Measurements from ENCODE around the gene FNDC3B. TPM values are rescaled to one million over a fixed set of nuclear protein-coding genes. Genes with fewer than 3 reads are reported as not detected.

The FNDC3B gene
- total RNA-seq, 2 experiments from 2014 or later, result 9.2 to 13.5 TPM

GRCh38 chr3:172130717-172131050 is 91.3 kb downstream of the FNDC3B start:
- Mint-ChIP-seq H3K27me3 (ENCODE audit: low read depth) (no peaks in the 10 kb centered on the region), H3K4me1 (ENCODE audit: low read depth) (peaks cover 41% of the 10 kb centered on the region), H3K36me3 (ENCODE audit: low read depth) (peaks cover 7% of the 10 kb centered on the region), H3K27ac (no peak overlapping the region), H3K9me3 (no peaks in the 10 kb centered on the region), H3K4me3 (no peak overlapping the region)
- CTCF ChIA-PET, result interaction anchor here (1.3 kb wide), 1 partner anchor 39 kb away, joined by 3 read pairs; no protein-coding TSS in a partner anchor
- DNase-seq, result no peak
- intact Hi-C loops (cut with micrococcal nuclease), result no loop called here

- CTCF ChIA-PET, result interaction anchor here (0.6 to 1.3 kb wide), 3 partner anchors 24 to 97 kb away, joined by 3 to 4 read pairs (median 3); no protein-coding TSS in a partner anchor
- Mint-ChIP-seq H3K36me3 (ENCODE audit: low read depth) (peaks cover 5% of the 10 kb centered on the region), H3K4me3 (no peak overlapping the region), H3K27me3 (ENCODE audit: low read depth) (no peaks in the 10 kb centered on the region), H3K27ac (peak overlapping the region; percentile 28), H3K9me3 (no peaks in the 10 kb centered on the region), H3K4me1 (ENCODE audit: low read depth) (peaks cover 40% of the 10 kb centered on the region)
- intact Hi-C loops (cut with micrococcal nuclease), result no loop called here
- DNase-seq, result no peak
These were observed 92.4 kb downstream of the FNDC3B start for GRCh38 chr3:172131746-172132145.

GRCh38 chr3:172132159-172132586 is 92.8 kb downstream of the FNDC3B start:
- Mint-ChIP-seq H3K27me3 (ENCODE audit: low read depth) (no peaks in the 10 kb centered on the region), H3K4me3 (no peak overlapping the region), H3K4me1 (ENCODE audit: low read depth) (peaks cover 42% of the 10 kb centered on the region), H3K36me3 (ENCODE audit: low read depth) (peaks cover 5% of the 10 kb centered on the region), H3K27ac (peak overlapping the region; percentile 28), H3K9me3 (no peaks in the 10 kb centered on the region)
- no peak for DNase-seq
- CTCF ChIA-PET, result no interaction called here
- intact Hi-C loops (cut with micrococcal nuclease), result no loop called here

- H3K27ac Mint-ChIP-seq, result no peak overlapping the region
- CTCF ChIA-PET, result no interaction called here
- no peak for DNase-seq
- intact Hi-C loops (cut with micrococcal nuclease), result no loop called here
- no peaks in the 10 kb centered on the region for H3K27me3 Mint-ChIP-seq (ENCODE audit: low read depth)
- peaks cover 5% of the 10 kb centered on the region for H3K36me3 Mint-ChIP-seq (ENCODE audit: low read depth)
- H3K4me1 Mint-ChIP-seq (ENCODE audit: low read depth), result peaks cover 47% of the 10 kb centered on the region
- no peaks in the 10 kb centered on the region for H3K9me3 Mint-ChIP-seq
- H3K4me3 Mint-ChIP-seq, result no peak overlapping the region
These were observed 93.4 kb downstream of the FNDC3B start for GRCh38 chr3:172132721-172133311.

- CTCF ChIA-PET, result no interaction called here
- intact Hi-C loops (cut with micrococcal nuclease), result loop anchor here (1.0 kb wide), 1 partner anchor 27 kb away; no protein-coding TSS in a partner anchor
- Mint-ChIP-seq H3K4me3 (no peak overlapping the region), H3K36me3 (ENCODE audit: low read depth) (peaks cover 5% of the 10 kb centered on the region), H3K9me3 (no peaks in the 10 kb centered on the region), H3K27me3 (ENCODE audit: low read depth) (no peaks in the 10 kb centered on the region), H3K27ac (no peak overlapping the region), H3K4me1 (ENCODE audit: low read depth) (peaks cover 54% of the 10 kb centered on the region)
- DNase-seq, result no peak
These were observed 94.5 kb downstream of the FNDC3B start for GRCh38 chr3:172133838-172134237.

GRCh38 chr3:172134352-172134751 is 95.0 kb downstream of the FNDC3B start:
- H3K9me3 Mint-ChIP-seq, result no peaks in the 10 kb centered on the region
- no peak overlapping the region for H3K27ac Mint-ChIP-seq
- intact Hi-C loops (cut with micrococcal nuclease), result loop anchor here (1.0 kb wide), 1 partner anchor 27 kb away; no protein-coding TSS in a partner anchor
- H3K27me3 Mint-ChIP-seq (ENCODE audit: low read depth), result no peaks in the 10 kb centered on the region
- peaks cover 5% of the 10 kb centered on the region for H3K36me3 Mint-ChIP-seq (ENCODE audit: low read depth)
- H3K4me3 Mint-ChIP-seq, result no peak overlapping the region
- peaks cover 54% of the 10 kb centered on the region for H3K4me1 Mint-ChIP-seq (ENCODE audit: low read depth)
- no peak for DNase-seq
- CTCF ChIA-PET, result interaction anchor here (0.6 kb wide), 1 partner anchor 13 kb away, joined by 3 read pairs; no protein-coding TSS in a partner anchor

- CTCF ChIA-PET, result no interaction called here
- H3K27me3 Mint-ChIP-seq (ENCODE audit: low read depth), result no peaks in the 10 kb centered on the region
- peaks cover 2% of the 10 kb centered on the region for H3K36me3 Mint-ChIP-seq (ENCODE audit: low read depth)
- H3K4me3 Mint-ChIP-seq, result no peak overlapping the region
- H3K4me1 Mint-ChIP-seq (ENCODE audit: low read depth), result peaks cover 47% of the 10 kb centered on the region
- intact Hi-C loops (cut with micrococcal nuclease), result no loop called here
- no peak overlapping the region for H3K27ac Mint-ChIP-seq
- H3K9me3 Mint-ChIP-seq, result no peaks in the 10 kb centered on the region
- DNase-seq, result no peak
These were observed 95.8 kb downstream of the FNDC3B start for GRCh38 chr3:172135185-172135584.

- Mint-ChIP-seq H3K9me3 (no peaks in the 10 kb centered on the region), H3K4me1 (ENCODE audit: low read depth) (peaks cover 47% of the 10 kb centered on the region), H3K27me3 (ENCODE audit: low read depth) (no peaks in the 10 kb centered on the region), H3K27ac (no peak overlapping the region), H3K4me3 (no peak overlapping the region), H3K36me3 (ENCODE audit: low read depth) (peaks cover 2% of the 10 kb centered on the region)
- CTCF ChIA-PET, result no interaction called here
- intact Hi-C loops (cut with micrococcal nuclease), result no loop called here
- DNase-seq, result no peak
These were observed 96.4 kb downstream of the FNDC3B start for GRCh38 chr3:172135820-172136219.

GRCh38 chr3:172136330-172136729 is 97.0 kb downstream of the FNDC3B start:
- intact Hi-C loops (cut with micrococcal nuclease), result no loop called here
- CTCF ChIA-PET, result interaction anchor here (2.0 kb wide), 1 partner anchor 29 kb away, joined by 5 read pairs; no protein-coding TSS in a partner anchor
- no peak for DNase-seq
- H3K27me3 Mint-ChIP-seq (ENCODE audit: low read depth), result no peaks in the 10 kb centered on the region
- H3K36me3 Mint-ChIP-seq (ENCODE audit: low read depth), result peaks cover 2% of the 10 kb centered on the region
- peaks cover 47% of the 10 kb centered on the region for H3K4me1 Mint-ChIP-seq (ENCODE audit: low read depth)
- H3K27ac Mint-ChIP-seq, result no peak overlapping the region
- H3K4me3 Mint-ChIP-seq, result no peak overlapping the region
- H3K9me3 Mint-ChIP-seq, result no peaks in the 10 kb centered on the region

GRCh38 chr3:172137287-172138192 is 98.2 kb downstream of the FNDC3B start:
- intact Hi-C loops (cut with micrococcal nuclease), result loop anchor here (1.0 kb wide), 1 partner anchor 16 kb away; no protein-coding TSS in a partner anchor
- Mint-ChIP-seq H3K27me3 (ENCODE audit: low read depth) (no peaks in the 10 kb centered on the region), H3K4me1 (ENCODE audit: low read depth) (peaks cover 42% of the 10 kb centered on the region), H3K9me3 (no peaks in the 10 kb centered on the region), H3K36me3 (ENCODE audit: low read depth) (peaks cover 2% of the 10 kb centered on the region), H3K27ac (no peak overlapping the region), H3K4me3 (no peak overlapping the region)
- CTCF ChIA-PET, result interaction anchor here (0.7 to 2.0 kb wide), 4 partner anchors 30 to 249 kb away, joined by 3 to 5 read pairs (median 4); no protein-coding TSS in a partner anchor
- DNase-seq, result no peak

- H3K27me3 Mint-ChIP-seq (ENCODE audit: low read depth), result no peaks in the 10 kb centered on the region
- H3K4me1 Mint-ChIP-seq (ENCODE audit: low read depth), result peaks cover 42% of the 10 kb centered on the region
- H3K9me3 Mint-ChIP-seq, result no peaks in the 10 kb centered on the region
- no peak overlapping the region for H3K27ac Mint-ChIP-seq
- peaks cover 2% of the 10 kb centered on the region for H3K36me3 Mint-ChIP-seq (ENCODE audit: low read depth)
- CTCF ChIA-PET, result interaction anchor here (0.7 to 2.0 kb wide), 3 partner anchors 31 to 250 kb away, joined by 3 to 5 read pairs (median 3); no protein-coding TSS in a partner anchor
- DNase-seq, result no peak
- H3K4me3 Mint-ChIP-seq, result no peak overlapping the region
- intact Hi-C loops (cut with micrococcal nuclease), result loop anchor here (1.0 kb wide), 1 partner anchor 15 kb away; no protein-coding TSS in a partner anchor
These were observed 98.8 kb downstream of the FNDC3B start for GRCh38 chr3:172138193-172138537.

- CTCF ChIA-PET, result interaction anchor here (0.5 to 0.7 kb wide), 2 partner anchors 696 to 1300 kb away, joined by 4 to 6 read pairs; no protein-coding TSS in a partner anchor
- DNase-seq, result peak; percentile 62
- Mint-ChIP-seq H3K4me1 (ENCODE audit: low read depth) (peaks cover 37% of the 10 kb centered on the region), H3K27me3 (ENCODE audit: low read depth) (no peaks in the 10 kb centered on the region), H3K4me3 (no peak overlapping the region), H3K27ac (no peak overlapping the region), H3K36me3 (ENCODE audit: low read depth) (peaks cover 2% of the 10 kb centered on the region), H3K9me3 (no peaks in the 10 kb centered on the region)
- intact Hi-C loops (cut with micrococcal nuclease), result loop anchor here (1.0 kb wide), 2 partner anchors 14 to 32 kb away; no protein-coding TSS in a partner anchor
These were observed 99.6 kb downstream of the FNDC3B start for GRCh38 chr3:172138792-172139507.
